Stimulated activated CD8-positive, alpha-beta memory T cell treated with anti-CD3 and anti-CD28 coated beads, Interleukin-4, amount 100 ng/mL, for 4 hours (primary cell): ENCODE data around the gene KANK3.

Source experiments
- DNase-seq, 2 donors: peaks; one replicate each; pipeline ENCODE4 v3.0.0-alpha.2; 2020; ENCODE audit warnings: low read depth in 2 of 2, low spot score in 1 of 2

The KANK3 gene

GRCh38 chr19:8340341-8341096, 2.5 kb downstream of the KANK3 start:
- no peak for DNase-seq

- no peak for DNase-seq
Measured at GRCh38 chr19:8338835-8339234, 4.2 kb downstream of the KANK3 start.

GRCh38 chr19:8337728-8338127, 5.3 kb downstream of the KANK3 start:
- DNase-seq = no peak

GRCh38 chr19:8336660-8337059, 6.4 kb downstream of the KANK3 start:
- no peak for DNase-seq

GRCh38 chr19:8336072-8336569, 6.9 kb downstream of the KANK3 start:
- no peak for DNase-seq

- DNase-seq = no peak
Measured at GRCh38 chr19:8335343-8336071, 7.6 kb downstream of the KANK3 start.

- no peak for DNase-seq
Measured at GRCh38 chr19:8334458-8335342, 8.4 kb downstream of the KANK3 start.

GRCh38 chr19:8333767-8334457, 9.2 kb downstream of the KANK3 start:
- no peak for DNase-seq

GRCh38 chr19:8332976-8333766, 9.9 kb downstream of the KANK3 start:
- no peak for DNase-seq

- no peak for DNase-seq
Measured at GRCh38 chr19:8331263-8331845, 11.7 kb downstream of the KANK3 start.

GRCh38 chr19:8329996-8330395, 13.1 kb downstream of the KANK3 start:
- DNase-seq = no peak

GRCh38 chr19:8325454-8325853, 17.6 kb downstream of the KANK3 start:
- DNase-seq = no peak

- DNase-seq = no peak
Measured at GRCh38 chr19:8324186-8325050, 18.6 kb downstream of the KANK3 start.

- no peak for DNase-seq
Measured at GRCh38 chr19:8323781-8324185, 19.3 kb downstream of the KANK3 start.

GRCh38 chr19:8322638-8322997, 20.4 kb downstream of the KANK3 start:
- DNase-seq = no peak

GRCh38 chr19:8321986-8322637, 20.9 kb downstream of the KANK3 start:
- no peak for DNase-seq

GRCh38 chr19:8321067-8321985, 21.7 kb downstream of the KANK3 start, which contains the start of the genes NDUFA7 and RPS28:
TSS of gene NDUFA7 (minus strand) at chr19:8321375. CDS start at chr19:8321358, 17 bp downstream.
TSS of gene RPS28 (plus strand) at chr19:8321496. CDS start at chr19:8321531, 35 bp downstream.
- DNase-seq = peak; percentile 95 to 97
